ENCODE measurements around the gene DEAF1. TPM values are rescaled to one million over a fixed set of nuclear protein-coding genes. Genes with fewer than 3 reads are reported as not detected.

The DEAF1 gene
- total and polyA plus RNA-seq, 9 of the 15 experiments (the other 6 are each of a cell fraction or from before 2014, with no cell fraction given): 2.0 to 69.1 (median 26.8) TPM

DNA sequence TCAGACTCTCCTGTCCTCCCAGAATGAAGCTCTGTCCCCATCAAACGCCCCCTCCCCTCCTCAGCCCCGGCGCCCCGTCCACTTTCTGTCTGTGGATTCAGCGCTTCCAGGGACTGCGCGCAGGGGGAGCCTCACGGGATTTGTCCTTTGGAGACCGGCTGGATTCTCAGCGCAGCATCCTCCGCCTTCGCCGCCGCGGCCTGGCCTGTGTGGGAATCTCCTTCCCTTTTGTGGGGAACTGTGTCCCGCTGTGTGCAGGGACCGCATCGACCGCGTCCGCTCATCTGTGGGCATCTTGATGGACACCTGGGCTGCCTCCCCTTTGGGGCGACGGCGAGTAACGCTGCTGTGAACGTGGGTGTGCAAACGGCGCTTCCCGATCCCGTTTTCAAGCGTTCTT is 67.0 kb downstream of the DEAF1 start:
- Histone ChIP-seq H3K27me3 (ENCODE audit: control insufficient read depth in 2 of 2, insufficient read depth in 2 of 2, low read length in 2 of 2) (no peaks in the 10 kb centered on the region), H3K9me3 (replicated peaks; ENCODE audit: control insufficient read depth, insufficient read depth, low read depth, low read length) (no peaks in the 10 kb centered on the region), H2AFZ (ENCODE audit: low read depth, low read length) (no peak overlapping the region), H3K27ac (ENCODE audit: extremely low read depth, low read depth, low read length) (peak overlapping the region; percentile 49; the same call in 2 of the 3 replicates), H3K4me1 (replicated peaks in 1 of 2; ENCODE audit: control insufficient read depth in 2 of 2, insufficient read depth in 2 of 2, low read length in 2 of 2) (peaks cover 0 to 38% of the 10 kb centered on the region in 2 experiments; a peak in 2 of 5 replicates), H4K20me1 (replicated peaks; ENCODE audit: control insufficient read depth, insufficient read depth, low read length) (no peaks in the 10 kb centered on the region), H3K9ac (ENCODE audit: insufficient read depth in 1 of 2, low read depth in 2 of 2, low read length in 2 of 2) (no peak overlapping the region), H3K9me1 (ENCODE audit: control insufficient read depth, insufficient read depth, low read length) (no peaks in the 10 kb centered on the region), H3K36me3 (ENCODE audit: control insufficient read depth, insufficient read depth, low read length) (peaks cover 11% of the 10 kb centered on the region; the same call in 1 of the 3 replicates), H3K79me2 (ENCODE audit: control insufficient read depth, insufficient read depth, low read length) (no peaks in the 10 kb centered on the region), H3K4me2 (ENCODE audit: insufficient read depth, low read length) (no peak overlapping the region), H3K4me3 (no peak overlapping the region)
- TF ChIP-seq, protein P1, sequence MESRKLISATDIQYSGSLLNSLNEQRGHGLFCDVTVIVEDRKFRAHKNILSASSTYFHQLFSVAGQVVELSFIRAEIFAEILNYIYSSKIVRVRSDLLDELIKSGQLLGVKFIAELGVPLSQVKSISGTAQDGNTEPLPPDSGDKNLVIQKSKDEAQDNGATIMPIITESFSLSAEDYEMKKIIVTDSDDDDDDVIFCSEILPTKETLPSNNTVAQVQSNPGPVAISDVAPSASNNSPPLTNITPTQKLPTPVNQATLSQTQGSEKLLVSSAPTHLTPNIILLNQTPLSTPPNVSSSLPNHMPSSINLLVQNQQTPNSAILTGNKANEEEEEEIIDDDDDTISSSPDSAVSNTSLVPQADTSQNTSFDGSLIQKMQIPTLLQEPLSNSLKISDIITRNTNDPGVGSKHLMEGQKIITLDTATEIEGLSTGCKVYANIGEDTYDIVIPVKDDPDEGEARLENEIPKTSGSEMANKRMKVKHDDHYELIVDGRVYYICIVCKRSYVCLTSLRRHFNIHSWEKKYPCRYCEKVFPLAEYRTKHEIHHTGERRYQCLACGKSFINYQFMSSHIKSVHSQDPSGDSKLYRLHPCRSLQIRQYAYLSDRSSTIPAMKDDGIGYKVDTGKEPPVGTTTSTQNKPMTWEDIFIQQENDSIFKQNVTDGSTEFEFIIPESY (CRISPR knock-in tag; IDR thresholded peaks at IDR 0.05): peak; percentile 97
- TF ChIP-seq POLR2G (IDR thresholded peaks at IDR 0.05; ENCODE audit: low read depth, low read length): peak; percentile 53; the same call in 1 of the 2 replicates
- TF ChIP-seq, protein P2, sequence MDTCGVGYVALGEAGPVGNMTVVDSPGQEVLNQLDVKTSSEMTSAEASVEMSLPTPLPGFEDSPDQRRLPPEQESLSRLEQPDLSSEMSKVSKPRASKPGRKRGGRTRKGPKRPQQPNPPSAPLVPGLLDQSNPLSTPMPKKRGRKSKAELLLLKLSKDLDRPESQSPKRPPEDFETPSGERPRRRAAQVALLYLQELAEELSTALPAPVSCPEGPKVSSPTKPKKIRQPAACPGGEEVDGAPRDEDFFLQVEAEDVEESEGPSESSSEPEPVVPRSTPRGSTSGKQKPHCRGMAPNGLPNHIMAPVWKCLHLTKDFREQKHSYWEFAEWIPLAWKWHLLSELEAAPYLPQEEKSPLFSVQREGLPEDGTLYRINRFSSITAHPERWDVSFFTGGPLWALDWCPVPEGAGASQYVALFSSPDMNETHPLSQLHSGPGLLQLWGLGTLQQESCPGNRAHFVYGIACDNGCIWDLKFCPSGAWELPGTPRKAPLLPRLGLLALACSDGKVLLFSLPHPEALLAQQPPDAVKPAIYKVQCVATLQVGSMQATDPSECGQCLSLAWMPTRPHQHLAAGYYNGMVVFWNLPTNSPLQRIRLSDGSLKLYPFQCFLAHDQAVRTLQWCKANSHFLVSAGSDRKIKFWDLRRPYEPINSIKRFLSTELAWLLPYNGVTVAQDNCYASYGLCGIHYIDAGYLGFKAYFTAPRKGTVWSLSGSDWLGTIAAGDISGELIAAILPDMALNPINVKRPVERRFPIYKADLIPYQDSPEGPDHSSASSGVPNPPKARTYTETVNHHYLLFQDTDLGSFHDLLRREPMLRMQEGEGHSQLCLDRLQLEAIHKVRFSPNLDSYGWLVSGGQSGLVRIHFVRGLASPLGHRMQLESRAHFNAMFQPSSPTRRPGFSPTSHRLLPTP (IDR thresholded peaks at IDR 0.05; ENCODE audit: borderline replicate concordance, extremely low read depth, insufficient read length): no peak
- intact Hi-C loops (cut with micrococcal nuclease) (no loop called here), in situ Hi-C loops (cut with MboI) (no loop called here)
- CTCF ChIA-PET (ENCODE audit: low intra/inter-chr PET ratio): no interaction called here
- ATAC-seq (peak; percentile 14; the same call in 2 of the 3 replicates), DNase-seq (ENCODE audit: extremely low read depth in 1 of 4, low spot score in 3 of 4) (no peak), FAIRE-seq (no peak)
- 85% methylated on average over 21 of the region's 31 CpGs for WGBS (ENCODE audit: insufficient coverage, low coverage, missing lambda C conversion rate)
- BruUV-seq (replicated peaks): no TSS peak
- POLR2A ChIA-PET: no interaction called here
